Measurements from ENCODE around the gene SLC27A1.
"Not testable (repeated sequence)": the region's sequence is repeated elsewhere in the genome, so short reads cannot be mapped to it uniquely, and the experiment has no call there.

Gene SLC27A1

DNA sequence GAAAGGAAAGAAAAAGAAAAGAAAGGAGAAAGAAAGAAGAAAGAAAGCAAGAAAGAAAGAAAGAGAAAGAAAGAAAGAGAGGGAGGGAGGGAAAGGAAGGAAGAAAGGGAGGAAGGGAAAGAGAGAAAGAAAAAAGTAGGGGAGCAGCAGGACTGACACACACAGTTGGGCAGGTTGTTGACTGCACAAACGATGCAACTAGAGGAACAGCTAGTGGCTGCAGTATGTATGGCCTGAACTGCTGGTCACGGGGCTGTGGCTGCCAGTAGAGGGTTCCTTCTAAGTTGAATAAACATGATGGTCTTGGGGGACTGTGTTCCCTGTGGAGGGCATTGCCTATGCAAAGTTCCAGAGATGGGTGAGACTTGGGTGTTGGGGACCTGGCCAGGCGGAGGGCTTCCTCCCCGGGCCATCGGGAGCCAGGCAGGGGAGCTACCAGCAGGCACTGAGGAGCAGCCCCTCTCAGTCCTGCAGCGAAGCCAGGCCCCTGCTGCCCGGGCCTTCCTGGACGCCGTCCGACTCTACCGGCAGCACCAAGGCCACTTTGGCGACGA, 68.4 kb downstream of the SLC27A1 start:
- no peak for DNase-seq (ENCODE audit: low read depth, low spot score)

DNA sequence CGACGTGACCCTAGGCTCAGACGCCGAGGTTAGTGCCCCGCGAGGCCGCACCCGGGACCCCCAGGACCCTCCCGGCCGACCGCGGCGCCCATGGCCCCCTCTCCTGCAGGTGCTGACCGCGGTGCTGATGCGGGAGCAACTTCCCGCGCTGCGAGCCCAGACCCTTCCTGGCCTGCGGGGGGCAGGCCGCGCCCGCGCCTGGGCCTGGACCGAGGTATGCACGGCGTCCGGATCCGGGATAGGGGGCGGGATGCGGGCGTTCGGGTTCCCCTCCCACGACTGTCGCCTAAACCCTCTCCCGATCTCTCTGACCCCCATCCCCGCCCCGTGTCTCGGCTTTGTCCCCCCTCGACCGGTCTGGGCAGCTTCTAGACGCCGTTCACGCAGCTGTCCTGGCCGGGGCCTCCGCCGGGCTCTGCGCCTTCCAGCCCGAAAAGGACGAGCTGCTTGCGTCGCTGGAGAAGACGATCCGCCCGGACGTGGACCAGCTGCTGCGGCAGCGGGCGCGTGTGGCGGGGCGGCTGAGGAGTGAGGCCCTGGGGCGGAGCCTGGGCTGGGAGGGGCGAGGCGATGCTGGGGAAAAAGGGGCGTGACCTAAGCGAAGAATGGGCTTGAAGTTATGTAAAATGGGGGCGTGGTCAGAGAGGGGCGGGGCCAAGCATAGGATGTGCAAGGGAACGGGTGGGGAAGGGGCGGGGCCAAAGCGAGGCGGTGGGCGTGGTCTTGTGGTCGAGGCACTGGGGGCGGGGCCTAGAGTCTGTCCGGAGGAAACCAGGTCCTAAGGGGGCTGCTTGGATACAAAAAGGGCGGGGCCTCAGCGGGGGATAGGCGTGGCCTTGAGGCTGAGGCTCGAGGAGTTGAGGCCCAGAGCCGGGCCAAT, 69.2 kb downstream of the SLC27A1 start:
- DNase-seq (ENCODE audit: low read depth, low spot score): peak; percentile 71

DNA sequence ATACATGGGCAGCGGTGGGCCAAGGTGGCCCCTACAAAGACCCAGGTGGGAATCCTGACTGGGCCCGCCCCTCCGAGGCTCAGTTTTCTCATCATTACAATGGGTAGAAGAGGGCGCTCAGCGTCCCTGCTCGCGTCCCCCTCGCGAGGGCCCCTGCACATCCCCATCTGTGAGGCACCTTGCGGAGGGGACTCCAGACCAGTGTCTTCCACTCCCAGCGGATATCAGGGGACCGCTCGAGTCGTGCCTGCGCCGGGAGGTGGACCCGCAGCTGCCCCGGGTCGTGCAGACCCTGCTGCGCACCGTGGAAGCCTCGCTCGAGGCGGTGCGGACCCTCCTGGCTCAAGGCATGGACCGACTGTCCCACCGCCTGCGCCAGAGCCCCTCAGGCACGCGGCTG, 69.8 kb downstream of the SLC27A1 start:
- DNase-seq (ENCODE audit: low read depth, low spot score): no peak

DNA sequence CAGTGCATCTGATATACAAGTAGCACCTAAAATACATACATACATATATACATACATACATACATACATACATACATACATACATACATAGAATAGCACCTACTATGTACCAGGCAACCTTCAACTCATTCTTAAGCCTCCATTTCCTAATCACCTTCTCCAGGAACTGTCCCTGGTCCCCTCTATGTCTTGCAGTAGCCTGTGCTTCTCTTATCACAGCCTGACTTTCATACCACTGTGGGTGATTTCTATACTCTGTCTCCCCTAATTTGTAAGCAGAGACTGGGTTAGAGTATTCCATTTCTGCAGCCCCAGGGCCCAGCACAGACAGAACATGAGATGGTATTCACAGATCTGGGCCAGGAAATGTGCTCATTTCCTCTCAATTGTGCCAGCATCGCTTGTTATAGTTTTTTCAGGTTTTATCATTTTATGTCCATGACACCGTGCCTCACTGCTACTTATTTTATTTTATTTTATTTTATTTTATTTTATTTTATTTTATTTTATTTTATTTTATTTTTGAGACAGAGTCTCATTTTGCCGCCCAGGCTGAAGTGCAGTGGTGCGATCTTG, 70.9 kb downstream of the SLC27A1 start:
- no peak for DNase-seq (ENCODE audit: low read depth, low spot score)

DNA sequence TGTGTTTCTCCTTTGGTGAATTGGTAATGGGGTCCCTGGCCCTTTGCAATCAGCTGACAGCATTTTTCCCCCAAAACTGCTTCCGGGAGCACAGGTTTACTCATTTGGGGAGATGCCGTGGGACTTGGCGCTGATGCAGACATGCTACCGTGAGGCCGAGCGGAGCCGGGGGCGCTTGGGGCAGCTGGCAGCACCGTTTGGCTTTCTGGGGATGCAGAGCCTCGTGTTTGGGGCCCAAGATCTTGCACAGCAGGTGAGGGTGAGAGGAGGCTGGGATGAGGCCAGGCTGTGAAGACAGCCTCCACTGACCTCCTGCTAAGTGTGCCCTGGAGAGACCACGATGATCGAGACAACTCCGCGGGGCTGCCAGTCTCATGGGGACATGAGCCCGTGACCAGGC, 71.7 kb downstream of the SLC27A1 start:
- no peak for DNase-seq (ENCODE audit: low read depth, low spot score)

DNA sequence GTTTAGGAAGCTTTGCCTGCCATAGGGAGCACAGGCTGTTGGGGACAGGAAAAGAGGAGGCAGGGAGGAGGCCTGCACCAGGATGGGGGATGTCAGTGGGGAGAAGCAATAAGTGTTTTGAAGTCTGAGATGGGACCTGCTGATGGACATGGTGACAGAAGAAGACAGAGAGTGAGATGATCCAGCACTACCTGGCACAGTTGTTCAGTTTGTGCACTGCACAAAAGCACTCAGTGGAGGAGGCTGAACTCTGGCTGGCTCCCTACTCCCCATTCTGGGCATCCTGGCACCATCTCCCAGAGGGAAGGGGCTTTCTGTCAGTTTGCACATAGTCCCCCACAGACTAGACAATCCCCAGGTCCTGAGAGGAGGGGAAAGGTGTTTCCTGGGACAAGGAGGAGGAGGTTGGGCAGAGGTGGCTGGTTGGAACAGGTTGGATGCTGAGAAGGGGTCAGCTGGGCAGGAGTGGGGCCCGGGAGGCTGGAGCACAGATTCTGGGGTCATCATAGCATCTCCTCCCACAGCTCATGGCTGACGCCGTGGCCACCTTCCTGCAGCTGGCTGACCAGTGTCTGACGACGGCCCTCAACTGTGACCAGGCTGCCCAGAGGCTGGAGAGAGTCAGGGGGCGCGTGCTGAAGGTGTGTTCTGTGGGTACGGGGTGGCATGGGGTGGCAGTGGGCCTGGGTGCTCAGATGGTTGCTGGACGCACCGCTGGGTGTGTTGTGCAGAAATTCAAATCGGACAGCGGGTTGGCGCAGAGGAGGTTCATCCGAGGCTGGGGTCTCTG, 72.7 kb downstream of the SLC27A1 start:
- no peak for DNase-seq (ENCODE audit: low read depth, low spot score)

DNA sequence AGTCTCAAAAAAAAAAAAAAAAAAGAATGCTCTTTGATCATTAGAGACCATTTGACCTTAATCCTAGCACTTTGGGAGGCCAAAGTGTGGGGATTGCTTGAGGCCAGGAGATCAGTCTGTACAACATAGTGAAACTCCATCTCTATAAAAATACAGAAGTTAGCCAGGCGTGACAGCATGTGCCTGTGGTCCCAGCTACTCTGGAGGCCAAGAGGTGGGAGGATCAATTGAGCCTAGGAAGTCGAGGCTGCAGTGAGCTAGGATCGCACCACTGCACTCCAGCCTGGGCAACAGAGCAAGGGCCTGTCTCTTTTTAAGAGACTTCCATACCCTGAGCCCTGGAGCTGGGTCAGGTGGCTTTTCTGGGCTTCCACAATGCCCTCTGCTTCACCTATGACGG, 73.7 kb downstream of the SLC27A1 start:
- no peak for DNase-seq (ENCODE audit: low read depth, low spot score)

DNA sequence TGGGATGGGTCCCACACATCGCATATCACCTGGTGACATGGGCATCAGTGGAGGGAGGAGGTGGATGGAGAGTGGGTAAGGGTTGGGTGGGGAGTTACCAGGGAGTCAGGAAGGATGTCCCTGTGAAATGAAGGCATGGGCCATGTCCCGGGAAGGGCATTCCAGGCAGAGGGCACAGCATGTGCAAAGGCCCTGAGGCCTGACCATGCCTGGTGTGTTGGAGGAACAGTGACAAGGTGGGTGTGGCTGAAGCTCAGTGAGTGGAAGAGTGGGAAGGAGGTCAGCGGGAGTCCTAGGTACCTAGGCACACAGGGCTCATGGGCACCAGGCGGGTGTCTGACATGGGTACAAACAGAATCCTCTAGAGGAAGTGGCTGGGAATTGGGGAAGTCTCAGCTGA, 74.1 kb downstream of the SLC27A1 start:
- DNase-seq (ENCODE audit: low read depth, low spot score): no peak

DNA sequence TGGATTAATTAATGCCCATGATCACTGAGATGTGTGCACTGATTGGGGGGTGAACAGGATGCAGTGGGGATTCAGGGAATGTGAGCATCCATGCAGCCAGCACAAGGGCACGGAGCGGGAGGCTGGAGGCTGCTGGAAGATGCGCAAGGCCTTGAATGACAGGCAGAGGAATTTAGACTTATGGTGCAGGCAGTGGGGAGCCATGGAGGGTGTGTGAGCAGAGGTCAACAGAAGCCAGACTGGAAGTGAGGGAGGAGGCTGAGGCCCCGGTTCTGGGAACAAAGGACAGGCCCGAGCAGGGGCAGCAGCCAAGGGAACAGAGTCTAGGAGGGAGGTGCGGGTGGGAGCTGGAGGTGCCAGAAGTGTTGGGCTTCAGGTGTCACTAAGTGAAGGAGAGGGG, 77.8 kb downstream of the SLC27A1 start:
- DNase-seq (ENCODE audit: low read depth, low spot score): no peak

DNA sequence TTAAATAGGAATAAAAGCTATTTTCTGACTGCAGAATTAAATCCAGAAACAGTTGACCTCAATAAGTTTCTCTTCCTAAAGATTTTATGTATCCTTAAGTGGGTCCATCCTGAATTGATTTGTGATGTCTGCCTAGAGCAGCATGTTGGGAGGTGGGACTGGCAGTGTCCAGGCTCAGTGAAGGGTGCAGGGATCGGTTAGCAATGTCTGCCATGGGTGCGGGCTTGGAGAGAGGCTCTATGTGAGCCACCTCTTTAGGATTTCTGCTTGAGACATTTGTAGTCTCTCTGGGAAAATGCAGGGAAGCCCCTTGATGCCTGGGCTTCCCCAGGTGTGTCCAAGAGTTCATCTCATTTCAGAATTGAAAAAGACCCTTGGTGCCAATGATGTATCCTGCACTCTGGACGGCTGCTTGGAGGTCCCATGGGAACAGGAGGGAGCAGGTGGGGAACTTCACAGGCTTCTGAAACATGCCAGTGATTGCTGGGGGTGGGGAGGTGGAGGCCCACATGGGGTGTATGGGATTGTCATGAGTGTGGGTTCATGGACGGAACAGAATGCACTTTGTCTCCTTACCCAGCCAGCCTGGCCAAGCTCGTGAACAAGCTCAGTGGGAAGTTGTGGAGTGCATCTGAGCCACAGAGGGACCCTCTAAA, 78.9 kb downstream of the SLC27A1 start:
- DNase-seq (ENCODE audit: low read depth, low spot score): no peak

DNA sequence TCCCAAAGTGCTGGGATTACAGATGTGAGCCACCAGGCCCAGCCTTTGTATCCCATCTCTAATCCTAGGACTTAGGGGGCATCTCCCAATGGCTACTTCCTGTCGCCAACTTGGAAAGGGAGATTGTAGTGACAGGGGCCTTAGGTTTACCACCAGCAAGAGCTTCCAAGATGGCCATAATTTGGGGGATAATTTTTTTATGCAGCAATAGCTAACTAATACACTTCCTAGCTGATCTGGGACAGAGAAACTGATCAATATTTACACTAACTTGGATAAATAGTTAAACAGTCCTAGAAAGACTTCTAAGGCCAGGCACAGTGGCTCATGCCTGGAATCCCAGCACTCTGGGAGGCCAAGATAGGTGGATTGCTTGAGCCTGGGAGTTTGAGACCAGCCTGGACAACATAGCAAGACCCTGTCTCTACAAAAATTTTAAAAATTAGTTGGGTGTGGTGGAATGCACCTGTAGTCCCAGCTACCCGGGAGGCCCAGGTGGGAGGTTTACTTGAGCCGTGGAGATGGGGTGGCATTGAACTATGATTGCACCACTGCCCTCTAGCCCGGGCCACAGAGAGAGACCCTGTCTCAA, 79.8 kb downstream of the SLC27A1 start:
- no peak for DNase-seq (ENCODE audit: low read depth, low spot score)

DNA sequence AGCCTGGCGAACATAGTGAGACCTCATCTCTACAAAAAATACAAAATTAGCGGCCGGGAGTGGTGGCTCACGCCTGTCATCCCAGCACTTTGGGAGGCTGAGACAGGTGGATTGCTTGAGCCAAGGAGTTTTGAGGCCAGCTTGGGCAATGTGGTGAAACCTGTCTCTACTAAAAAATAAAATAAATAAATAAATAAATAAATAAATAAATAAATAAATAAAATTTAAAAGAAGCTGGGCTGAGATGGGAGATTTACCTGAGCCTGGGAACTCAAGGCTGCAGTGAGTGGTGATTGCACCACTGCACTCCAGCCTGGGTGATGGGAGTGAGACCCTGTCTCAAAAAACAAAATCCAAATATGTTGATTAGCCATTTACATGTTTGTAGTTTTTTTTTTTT, 82.4 kb downstream of the SLC27A1 start:
- not testable (repeated sequence) for DNase-seq (ENCODE audit: low read depth, low spot score)

DNA sequence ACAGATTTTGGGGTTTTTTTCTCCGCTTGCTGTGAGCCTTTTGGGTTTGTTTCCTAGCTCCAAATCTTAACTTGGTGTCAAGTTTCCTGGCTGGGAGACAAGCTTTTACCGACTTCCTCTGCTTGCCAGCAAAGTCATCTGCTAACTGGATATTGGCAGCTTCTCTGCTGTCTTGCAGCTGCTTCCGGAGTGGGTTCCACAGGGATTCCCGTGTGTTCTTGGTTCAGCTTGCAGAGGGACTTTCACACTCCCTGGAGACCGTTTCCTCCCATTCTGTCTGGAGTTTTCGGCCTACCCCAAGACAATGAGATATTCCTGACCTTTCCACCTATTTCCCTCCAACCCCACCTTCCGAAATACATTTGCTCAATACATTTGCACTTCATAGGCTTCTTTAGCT, 82.9 kb downstream of the SLC27A1 start:
- DNase-seq (ENCODE audit: low read depth, low spot score): no peak

DNA sequence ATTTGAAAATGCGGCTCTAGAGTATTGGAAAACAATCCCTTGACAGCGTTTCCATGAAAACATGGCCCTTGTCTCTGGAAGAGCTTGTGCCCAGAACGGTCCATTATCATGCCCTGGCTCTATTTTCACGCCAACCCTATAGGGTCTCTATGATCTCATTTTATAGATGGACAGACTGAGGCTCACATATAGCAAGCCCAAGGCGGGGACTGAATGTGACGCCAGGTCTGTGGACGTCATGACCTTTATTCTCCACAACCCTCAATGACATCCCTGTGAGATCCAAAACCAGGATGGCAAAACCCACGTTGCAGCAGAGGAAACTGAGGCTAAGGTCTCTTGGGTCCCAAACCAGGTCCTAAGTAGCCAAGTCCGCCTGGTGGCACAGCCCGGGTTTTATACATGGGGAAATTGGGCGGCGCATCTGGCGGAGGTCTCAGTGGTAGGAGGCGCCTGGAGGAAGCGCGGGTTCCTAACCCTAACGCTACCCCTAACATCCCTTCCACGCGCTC, 84.7 kb downstream of the SLC27A1 start:
- no peak for DNase-seq (ENCODE audit: low read depth, low spot score)

DNA sequence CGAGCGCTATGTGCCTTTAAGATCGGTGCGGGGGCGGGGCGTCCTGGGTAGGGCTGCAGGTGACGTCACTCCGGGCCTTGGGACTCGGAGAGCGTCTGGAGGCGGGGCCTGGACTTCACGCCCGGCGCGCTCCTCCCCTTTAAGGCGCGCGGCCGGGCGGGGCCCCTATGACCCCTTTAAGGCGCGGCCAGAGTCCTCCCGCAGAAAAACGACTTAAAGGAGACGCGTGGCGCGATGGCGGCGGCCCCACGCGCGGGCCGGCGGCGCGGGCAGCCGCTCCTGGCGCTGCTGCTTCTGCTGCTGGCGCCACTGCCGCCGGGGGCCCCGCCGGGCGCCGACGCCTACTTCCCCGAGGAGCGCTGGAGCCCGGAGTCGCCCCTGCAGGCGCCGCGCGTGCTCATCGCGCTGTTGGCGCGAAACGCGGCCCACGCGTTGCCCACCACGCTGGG, 85.2 kb downstream of the SLC27A1 start, which contains the start of gene COLGALT1:
COLGALT1 (plus strand) TSS at position 170 of the 449 bp plus-strand sequence; CDS start at position 235, 65 bp downstream.
- peak; percentile 74 for DNase-seq (ENCODE audit: low read depth, low spot score)
